GM10847 (cell line): ENCODE results near the gene RFESD.

ENCODE experiments used
- POLR2A ChIP-seq: IDR thresholded peaks from 2 replicates; pipeline ENCODE4 v1.6.1; 2011; ENCODE audit not compliant: insufficient read length; ENCODE audit errors: extremely low read depth

RFESD gene

GRCh38 chr5:95646569-95647431, at the start of gene RFESD:
RFESD (plus strand) TSS chr5:95646777; CDS start chr5:95652272, 5,495 bp downstream.
- TF ChIP-seq POLR2A: peak; percentile 74

DNA sequence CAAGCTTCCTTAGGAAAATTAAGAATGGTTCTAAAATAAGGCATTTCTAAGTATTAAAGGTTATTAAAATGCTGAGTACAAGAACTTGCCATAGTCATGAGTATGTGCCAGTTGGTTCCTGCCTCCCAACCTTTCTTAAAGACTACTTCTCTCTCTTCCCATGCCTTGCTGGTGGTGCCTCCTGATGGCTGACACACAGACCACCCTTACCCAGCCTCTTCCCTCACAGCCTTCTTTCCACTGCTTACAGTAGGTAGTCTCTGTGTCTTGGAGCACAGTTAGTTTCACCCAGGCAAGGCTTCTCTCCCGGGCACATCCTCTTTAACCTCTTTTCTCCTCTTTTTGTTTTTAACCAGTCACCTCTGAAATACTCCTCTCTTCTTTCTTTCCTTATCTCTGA, 47.3 kb upstream of the RFESD start:
- TF ChIP-seq POLR2A: no peak

DNA sequence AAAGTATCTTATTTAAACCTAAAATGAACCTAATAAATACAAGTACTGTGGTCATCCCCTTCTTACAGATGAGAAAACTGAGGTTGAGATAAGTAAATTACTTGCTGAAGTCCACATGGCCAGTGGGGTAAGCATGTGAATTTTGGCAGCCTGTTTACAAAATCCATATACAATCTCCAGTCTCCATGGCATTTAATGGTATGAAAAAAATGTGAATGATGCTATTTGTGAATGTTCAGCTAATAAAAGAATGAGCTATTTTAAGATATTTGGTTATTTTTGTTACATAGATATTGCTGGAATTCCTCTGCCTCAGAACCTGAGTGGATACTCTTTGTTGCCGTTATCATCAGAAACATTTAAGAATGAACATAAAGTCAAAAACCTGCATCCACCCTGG, 46.0 kb upstream of the RFESD start:
- no peak for TF ChIP-seq POLR2A

- TF ChIP-seq POLR2A: no peak
These were observed 40.8 kb upstream of the RFESD start for GRCh38 chr5:95605786-95606185.

DNA sequence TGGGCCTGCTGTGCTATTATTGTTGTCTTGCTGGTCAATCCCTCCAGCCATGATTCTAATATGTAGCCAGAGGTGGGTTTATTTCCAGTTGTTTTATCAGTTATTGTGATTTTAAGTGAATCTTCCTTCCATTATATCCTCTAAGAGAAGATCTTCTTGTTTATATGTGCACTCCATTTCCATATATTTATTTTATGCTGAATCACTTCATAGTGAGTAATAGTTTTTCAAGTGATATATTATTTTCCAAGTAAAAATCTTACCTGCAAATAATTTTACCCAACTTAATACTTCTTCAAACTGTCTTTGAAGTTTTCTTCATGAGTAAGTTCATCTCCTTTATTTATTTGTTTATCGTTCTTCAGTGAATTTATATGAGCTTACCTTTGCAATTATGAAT, 40.2 kb upstream of the RFESD start:
- no peak for TF ChIP-seq POLR2A

- TF ChIP-seq POLR2A: no peak
These were observed 36.9 kb upstream of the RFESD start for GRCh38 chr5:95609711-95610110.

DNA sequence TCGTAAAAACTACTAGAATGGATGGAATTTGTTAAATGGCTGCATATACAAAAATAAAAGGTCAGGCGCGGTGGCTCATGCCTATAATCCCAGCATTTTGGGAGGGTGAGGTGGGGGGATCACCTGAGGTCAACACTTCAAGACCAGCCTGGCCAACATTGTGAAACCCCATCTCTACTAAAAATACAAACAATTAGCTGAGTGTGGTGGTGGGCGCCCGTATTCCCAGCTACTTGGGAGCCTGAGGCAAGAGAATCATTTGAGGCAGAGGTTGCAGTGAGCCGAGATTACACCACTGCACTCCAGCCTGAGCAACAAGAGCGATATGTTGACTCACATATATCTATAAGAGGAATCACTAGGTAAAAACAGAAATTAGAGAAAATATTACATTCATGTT, 36.0 kb upstream of the RFESD start:
- TF ChIP-seq POLR2A: no peak

DNA sequence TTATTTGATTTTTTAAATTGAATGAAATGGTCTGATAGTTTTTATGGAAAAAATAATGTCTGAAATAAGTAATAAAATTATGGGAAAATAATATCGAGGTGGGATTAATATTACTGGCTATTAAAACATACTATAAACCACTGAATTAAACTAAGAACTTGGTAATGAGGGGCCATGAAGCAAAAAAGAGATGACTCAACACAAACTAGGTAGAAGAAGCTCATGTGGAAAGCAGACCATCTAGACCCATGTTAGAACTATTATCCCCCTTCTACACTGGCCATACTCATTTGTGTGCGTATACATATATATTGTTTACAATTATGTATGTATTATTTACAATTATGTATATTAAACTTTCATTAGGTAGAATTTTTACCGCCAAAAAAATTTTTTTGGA, 35.2 kb upstream of the RFESD start:
- TF ChIP-seq POLR2A: no peak

DNA sequence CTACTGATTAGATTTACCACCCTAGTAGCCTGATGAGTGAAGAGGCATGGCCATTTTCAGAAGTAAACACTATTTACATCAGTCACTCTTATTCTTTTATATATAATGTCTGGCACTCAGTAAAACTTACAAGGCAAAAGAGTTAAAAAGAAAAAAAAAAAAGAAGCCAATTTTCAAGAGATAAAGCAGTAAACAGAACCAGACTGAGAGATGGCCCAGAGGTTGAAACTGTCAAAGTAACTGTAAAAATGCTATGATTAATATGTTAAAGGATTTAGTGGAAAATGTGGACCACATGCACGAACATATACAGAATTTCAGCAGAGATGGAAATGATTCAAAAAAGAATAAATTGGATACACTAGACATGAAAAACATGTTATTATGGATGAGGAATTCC, 33.1 kb upstream of the RFESD start:
- no peak for TF ChIP-seq POLR2A

DNA sequence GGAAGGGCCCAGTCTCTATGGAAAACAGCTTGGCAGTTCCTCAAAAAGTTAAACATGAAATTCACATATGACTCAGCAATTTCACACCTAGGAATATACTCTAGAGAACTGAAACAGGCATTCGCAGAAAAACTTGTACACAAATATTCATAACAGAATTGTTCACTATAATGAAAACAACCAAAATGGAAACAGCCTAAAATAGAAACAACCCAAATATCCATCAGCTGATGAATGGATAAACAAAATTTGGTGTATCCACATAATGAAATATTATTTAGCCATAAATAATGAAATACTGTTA, 31.5 kb upstream of the RFESD start:
- TF ChIP-seq POLR2A: no peak

- no peak for TF ChIP-seq POLR2A
These were observed 29.5 kb upstream of the RFESD start for GRCh38 chr5:95617057-95617456.

DNA sequence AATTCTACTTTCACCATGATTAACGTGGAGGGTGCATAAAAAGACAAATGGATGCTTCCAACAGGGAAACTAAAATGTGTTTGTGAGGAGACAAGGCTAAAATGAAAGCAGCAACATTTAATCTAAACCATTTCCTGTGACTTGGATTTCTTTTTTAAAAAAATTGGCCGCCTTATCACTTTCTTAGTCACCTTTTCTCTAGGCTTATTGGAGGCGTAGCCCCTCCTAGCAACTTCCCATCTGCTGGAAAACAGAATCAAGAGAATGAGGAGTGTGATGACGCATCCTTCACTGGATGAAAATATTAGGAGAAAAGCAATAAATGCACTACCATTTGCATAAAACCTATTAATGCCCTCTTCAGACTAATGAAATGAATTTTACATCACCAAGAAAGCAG, 27.5 kb upstream of the RFESD start:
- TF ChIP-seq POLR2A: no peak

DNA sequence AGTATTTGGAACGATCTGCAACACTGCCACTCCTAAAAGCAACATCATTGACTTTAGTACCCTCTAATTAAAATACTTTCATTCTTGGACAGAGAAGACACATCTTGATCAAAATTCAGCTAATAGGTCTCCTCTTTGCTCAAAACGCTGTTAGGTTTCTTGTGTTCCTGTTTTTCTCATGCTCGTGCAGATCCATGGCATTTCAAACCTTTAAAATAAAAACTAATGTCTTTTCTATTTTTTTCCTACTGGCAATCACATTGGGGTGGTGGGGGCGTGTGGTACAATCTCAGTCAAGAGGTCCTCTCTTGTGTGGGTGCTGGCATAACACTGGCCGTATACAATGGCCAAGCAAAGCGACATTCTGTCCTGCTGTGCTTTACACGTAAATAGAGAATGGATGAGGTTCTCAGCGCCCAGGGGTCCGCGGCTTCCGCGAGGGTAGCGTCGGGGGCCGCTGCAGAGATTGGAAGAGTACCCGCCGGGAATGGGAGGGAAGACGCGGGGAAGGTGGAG, 27.0 kb upstream of the RFESD start:
- no peak for TF ChIP-seq POLR2A

DNA sequence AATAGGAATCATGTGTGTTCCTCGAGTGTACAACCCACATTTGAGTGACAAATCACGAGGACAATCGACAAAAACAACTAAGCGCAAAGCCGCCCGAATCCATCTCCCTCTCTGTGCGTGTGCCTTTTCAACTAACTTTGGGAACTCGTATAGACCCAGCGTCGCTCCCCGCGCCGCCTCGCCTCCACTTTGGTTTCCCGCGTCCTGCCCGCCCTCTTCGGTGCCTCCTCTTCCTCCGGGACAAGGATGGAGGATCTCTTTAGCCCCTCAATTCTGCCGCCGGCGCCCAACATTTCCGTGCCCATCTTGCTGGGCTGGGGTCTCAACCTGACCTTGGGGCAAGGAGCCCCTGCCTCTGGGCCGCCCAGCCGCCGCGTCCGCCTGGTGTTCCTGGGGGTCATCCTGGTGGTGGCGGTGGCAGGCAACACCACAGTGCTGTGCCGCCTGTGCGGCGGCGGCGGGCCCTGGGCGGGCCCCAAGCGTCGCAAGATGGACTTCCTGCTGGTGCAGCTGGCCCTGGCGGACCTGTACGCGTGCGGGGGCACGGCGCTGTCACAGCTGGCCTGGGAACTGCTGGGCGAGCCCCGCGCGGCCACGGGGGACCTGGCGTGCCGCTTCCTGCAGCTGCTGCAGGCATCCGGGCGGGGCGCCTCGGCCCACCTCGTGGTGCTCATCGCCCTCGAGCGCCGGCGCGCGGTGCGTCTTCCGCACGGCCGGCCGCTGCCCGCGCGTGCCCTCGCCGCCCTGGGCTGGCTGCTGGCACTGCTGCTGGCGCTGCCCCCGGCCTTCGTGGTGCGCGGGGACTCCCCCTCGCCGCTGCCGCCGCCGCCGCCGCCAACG, 26.3 kb upstream of the RFESD start, which contains the start of gene GPR150:
GPR150 (plus strand) TSS at position 58 of the 840 bp plus-strand sequence; CDS start at position 247, 189 bp downstream.
- peak; percentile 20 for TF ChIP-seq POLR2A

DNA sequence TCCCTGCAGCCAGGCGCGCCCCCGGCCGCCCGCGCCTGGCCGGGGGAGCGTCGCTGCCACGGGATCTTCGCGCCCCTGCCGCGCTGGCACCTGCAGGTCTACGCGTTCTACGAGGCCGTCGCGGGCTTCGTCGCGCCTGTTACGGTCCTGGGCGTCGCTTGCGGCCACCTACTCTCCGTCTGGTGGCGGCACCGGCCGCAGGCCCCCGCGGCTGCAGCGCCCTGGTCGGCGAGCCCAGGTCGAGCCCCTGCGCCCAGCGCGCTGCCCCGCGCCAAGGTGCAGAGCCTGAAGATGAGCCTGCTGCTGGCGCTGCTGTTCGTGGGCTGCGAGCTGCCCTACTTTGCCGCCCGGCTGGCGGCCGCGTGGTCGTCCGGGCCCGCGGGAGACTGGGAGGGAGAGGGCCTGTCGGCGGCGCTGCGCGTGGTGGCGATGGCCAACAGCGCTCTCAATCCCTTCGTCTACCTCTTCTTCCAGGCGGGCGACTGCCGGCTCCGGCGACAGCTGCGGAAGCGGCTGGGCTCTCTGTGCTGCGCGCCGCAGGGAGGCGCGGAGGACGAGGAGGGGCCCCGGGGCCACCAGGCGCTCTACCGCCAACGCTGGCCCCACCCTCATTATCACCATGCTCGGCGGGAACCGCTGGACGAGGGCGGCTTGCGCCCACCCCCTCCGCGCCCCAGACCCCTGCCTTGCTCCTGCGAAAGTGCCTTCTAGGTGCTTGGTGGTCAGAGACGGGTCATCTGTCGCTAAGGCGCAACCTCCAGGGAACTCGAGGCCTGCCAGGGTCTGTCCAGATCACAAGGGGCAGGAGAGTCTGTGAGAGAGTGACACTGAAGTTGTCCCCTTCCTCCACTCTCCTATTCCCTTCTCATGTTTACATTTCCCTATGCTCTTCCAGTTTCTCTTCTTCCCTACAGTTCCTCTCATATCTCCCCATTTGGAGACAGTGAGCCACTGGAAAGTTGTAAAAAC, 25.4 kb upstream of the RFESD start:
- TF ChIP-seq POLR2A: no peak
